HFFc6 (cell line): Measurements from ENCODE around the gene BABAM2. TPM values are rescaled to one million over a fixed set of nuclear protein-coding genes. Genes with fewer than 3 reads are reported as not detected.
"Not testable (repeated sequence)": the region's sequence is repeated elsewhere in the genome, so short reads cannot be mapped to it uniquely, and the experiment has no call there.

ENCODE experiments used
- DNase-seq: peaks from one replicate; pipeline ENCODE4 v3.0.0-alpha.2; 2018
- H3K27ac Mint-ChIP-seq: 2 replicates; pipeline ENCODE4 v1.8.0; 2020; ENCODE audit warnings: mild to moderate bottlenecking, mixed read lengths
- H3K27me3 Mint-ChIP-seq: 2 replicates; pipeline ENCODE4 v1.8.0; 2021; ENCODE audit warnings: mild to moderate bottlenecking, moderate library complexity, mixed read lengths; ENCODE audit not compliant: insufficient read depth
- H3K36me3 Mint-ChIP-seq: 2 replicates; pipeline ENCODE4 v1.8.0; 2021; ENCODE audit warnings: low read depth, mixed read lengths
- H3K4me1 Mint-ChIP-seq: 2 replicates; pipeline ENCODE4 v1.8.0; 2020; ENCODE audit warnings: low read depth, mixed read lengths
- H3K4me3 Mint-ChIP-seq: 2 replicates; pipeline ENCODE4 v1.8.0; 2020; ENCODE audit warnings: mild to moderate bottlenecking, moderate library complexity, mixed read lengths
- H3K9me3 Mint-ChIP-seq: 2 replicates; pipeline ENCODE4 v1.8.0; 2020; ENCODE audit warnings: mild to moderate bottlenecking, mixed read lengths
- total RNA-seq, 6 experiments: library from RNA; stranded (reverse); fragmentation: NEBNext Ultra II Directional; extraction: Animal tissue kit (Norgen Biotek cat#: 25700); gene quantifications; 2 replicates in 1 of 6; 3 replicates in 5 of 6; pipeline ENCODE4 v1.2.3, GENCODE V29; 2021
- TF ChIP-seq, protein P1 (sequence below): fragments of 200-600 bp; sonication (generic); IDR thresholded peaks from 2 replicates; pipeline ENCODE4 v1.5.0; 2021; ENCODE audit warnings: antibody characterized with exemption, mild to moderate bottlenecking

BABAM2 gene
- total RNA-seq, 6 experiments from 2014 or later = 30.8 to 46.6 (median 41.2) TPM

GRCh38 chr2:28326469-28326805, 435.9 kb downstream of the BABAM2 start:
- TF ChIP-seq, protein P1, sequence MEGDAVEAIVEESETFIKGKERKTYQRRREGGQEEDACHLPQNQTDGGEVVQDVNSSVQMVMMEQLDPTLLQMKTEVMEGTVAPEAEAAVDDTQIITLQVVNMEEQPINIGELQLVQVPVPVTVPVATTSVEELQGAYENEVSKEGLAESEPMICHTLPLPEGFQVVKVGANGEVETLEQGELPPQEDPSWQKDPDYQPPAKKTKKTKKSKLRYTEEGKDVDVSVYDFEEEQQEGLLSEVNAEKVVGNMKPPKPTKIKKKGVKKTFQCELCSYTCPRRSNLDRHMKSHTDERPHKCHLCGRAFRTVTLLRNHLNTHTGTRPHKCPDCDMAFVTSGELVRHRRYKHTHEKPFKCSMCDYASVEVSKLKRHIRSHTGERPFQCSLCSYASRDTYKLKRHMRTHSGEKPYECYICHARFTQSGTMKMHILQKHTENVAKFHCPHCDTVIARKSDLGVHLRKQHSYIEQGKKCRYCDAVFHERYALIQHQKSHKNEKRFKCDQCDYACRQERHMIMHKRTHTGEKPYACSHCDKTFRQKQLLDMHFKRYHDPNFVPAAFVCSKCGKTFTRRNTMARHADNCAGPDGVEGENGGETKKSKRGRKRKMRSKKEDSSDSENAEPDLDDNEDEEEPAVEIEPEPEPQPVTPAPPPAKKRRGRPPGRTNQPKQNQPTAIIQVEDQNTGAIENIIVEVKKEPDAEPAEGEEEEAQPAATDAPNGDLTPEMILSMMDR = no peak
- no peak for DNase-seq
- Mint-ChIP-seq H3K4me1 (peaks cover 29% of the 10 kb centered on the region), H3K4me3 (no peak overlapping the region), H3K9me3 (no peaks in the 10 kb centered on the region), H3K27me3 (no peaks in the 10 kb centered on the region; the same call in 1 of the 2 replicates), H3K36me3 (peaks cover 12% of the 10 kb centered on the region; the same call in 1 of the 2 replicates), H3K27ac (no peak overlapping the region)

DNA sequence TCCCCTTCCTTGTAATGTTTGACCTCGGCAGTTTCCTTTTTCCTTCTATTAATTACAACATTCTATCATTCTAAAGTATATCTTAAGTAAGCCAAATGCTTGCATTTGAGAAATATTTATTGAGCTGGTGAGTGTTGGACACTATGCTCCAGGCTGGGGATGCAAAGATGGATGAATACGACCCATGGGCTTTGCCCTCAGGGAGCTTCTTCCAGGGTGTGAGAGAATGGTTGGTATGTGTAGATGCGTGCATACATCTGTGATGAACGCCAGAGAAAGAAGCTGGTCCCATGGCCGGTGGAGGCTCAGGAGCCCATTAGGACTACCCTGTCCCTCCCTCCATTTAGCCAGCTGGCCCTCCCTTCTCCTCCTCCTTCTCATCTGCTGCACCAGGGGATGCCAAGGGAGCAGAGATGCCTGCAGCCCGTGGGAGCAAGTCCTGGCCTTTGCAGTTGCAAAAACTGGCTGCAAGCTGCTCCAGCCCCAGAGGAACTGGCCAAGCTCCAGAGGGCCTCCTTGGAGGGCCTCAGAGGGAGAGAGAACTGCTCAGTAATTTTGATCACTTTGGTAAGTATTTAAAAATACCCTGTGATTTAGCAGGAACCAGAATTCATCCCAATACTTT, 436.5 kb downstream of the BABAM2 start:
- H3K36me3 Mint-ChIP-seq = peaks cover 17% of the 10 kb centered on the region; the same call in 1 of the 2 replicates
- H3K27ac Mint-ChIP-seq = no peak overlapping the region
- H3K27me3 Mint-ChIP-seq = no peaks in the 10 kb centered on the region; the same call in 1 of the 2 replicates
- peaks cover 29% of the 10 kb centered on the region for H3K4me1 Mint-ChIP-seq
- H3K9me3 Mint-ChIP-seq = no peaks in the 10 kb centered on the region
- H3K4me3 Mint-ChIP-seq = no peak overlapping the region
- no peak for DNase-seq
- TF ChIP-seq, protein P1 = no peak

- H3K27me3 Mint-ChIP-seq = no peaks in the 10 kb centered on the region; the same call in 1 of the 2 replicates
- no peak overlapping the region for H3K27ac Mint-ChIP-seq
- H3K4me1 Mint-ChIP-seq = peaks cover 29% of the 10 kb centered on the region
Observed at GRCh38 chr2:28327581-28327955, 437.0 kb downstream of the BABAM2 start.

DNA sequence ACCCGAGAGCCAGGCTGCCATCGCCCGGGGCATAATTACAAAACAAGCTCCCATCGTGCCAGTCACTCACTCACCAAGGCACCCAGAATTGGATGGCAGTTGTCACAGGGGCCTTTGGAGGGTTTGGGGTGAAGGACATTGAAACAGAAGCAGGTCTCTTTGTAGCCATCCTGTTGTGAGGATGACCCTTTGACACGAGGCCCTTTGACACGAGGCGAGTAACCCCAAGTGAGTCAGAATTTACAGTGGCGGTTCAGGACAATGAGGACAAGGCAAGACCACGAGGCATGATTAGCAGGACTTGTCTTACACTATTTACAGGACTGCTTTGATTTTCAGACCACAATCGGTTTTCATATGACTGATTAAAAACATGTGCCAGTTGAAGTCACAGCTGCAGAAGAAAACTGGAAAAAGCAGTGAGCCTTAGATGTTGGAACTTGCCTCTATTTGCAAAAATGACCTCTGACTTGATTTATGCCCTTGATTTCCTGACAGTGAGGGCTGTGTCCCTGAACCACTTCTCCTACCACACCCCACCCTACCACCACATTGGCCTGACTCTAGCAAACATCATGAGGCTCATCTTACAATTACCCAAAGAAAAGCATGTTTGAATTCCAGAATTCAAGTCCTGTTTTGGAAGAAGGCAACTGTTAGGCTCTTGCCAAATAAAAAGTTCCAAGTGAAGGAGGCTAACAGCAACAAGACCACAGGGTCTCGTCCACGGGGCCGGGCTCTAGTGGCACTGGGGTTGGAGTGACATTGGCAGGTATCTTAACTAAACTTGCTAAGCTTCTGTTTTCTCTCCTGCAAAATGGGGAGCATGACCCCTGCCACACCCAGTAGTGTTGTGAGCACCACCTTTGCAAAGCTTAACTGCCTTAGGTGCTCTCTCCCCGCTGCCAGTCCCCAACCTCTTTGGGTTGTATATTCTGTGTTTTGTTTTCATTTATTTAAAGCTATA, 437.7 kb downstream of the BABAM2 start:
- Mint-ChIP-seq H3K4me3 (no peak overlapping the region), H3K27me3 (no peaks in the 10 kb centered on the region; the same call in 1 of the 2 replicates), H3K27ac (no peak overlapping the region; the same call in 1 of the 2 replicates), H3K9me3 (no peaks in the 10 kb centered on the region), H3K4me1 (peaks cover 28% of the 10 kb centered on the region), H3K36me3 (peaks cover 17% of the 10 kb centered on the region; the same call in 1 of the 2 replicates)
- peak; percentile 22 for DNase-seq
- TF ChIP-seq, protein P1 = no peak

More at GRCh38 chr2:28327581-28327955, 437.0 kb downstream of the BABAM2 start:
- Mint-ChIP-seq H3K4me3 (no peak overlapping the region), H3K9me3 (no peaks in the 10 kb centered on the region), H3K36me3 (peaks cover 17% of the 10 kb centered on the region; the same call in 1 of the 2 replicates)
- DNase-seq = no peak
- TF ChIP-seq, protein P1 = no peak

GRCh38 chr2:28329184-28329583, 438.7 kb downstream of the BABAM2 start:
- TF ChIP-seq, protein P1 = no peak
- no peak for DNase-seq
- H3K36me3 Mint-ChIP-seq = peaks cover 17% of the 10 kb centered on the region; the same call in 1 of the 2 replicates
- peaks cover 35% of the 10 kb centered on the region for H3K4me1 Mint-ChIP-seq
- no peak overlapping the region for H3K27ac Mint-ChIP-seq
- no peak overlapping the region for H3K4me3 Mint-ChIP-seq
- H3K9me3 Mint-ChIP-seq = no peaks in the 10 kb centered on the region
- no peaks in the 10 kb centered on the region; the same call in 1 of the 2 replicates for H3K27me3 Mint-ChIP-seq

DNA sequence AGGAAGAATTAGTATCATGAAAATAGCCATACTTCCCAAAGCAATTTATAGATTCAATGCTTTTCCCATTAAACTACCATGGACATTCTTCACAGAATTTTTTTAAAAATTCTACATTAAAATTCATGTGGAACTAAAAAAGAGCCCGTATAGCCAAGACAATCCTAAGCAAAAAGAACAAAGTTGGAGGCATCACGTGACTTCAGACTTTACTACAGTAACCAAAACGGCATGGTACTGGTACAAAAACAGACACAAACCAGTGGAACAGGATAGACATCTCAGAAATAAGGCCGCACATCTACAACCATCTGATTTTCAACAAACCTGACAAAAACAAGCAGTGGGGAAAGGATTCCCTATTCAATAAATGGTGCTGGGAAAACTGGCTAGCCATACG, 440.2 kb downstream of the BABAM2 start:
- Mint-ChIP-seq H3K36me3 (peaks cover 17% of the 10 kb centered on the region; the same call in 1 of the 2 replicates), H3K4me1 (peaks cover 35% of the 10 kb centered on the region)
- not testable (repeated sequence) for H3K9me3 Mint-ChIP-seq, H3K4me3 Mint-ChIP-seq, H3K27me3 Mint-ChIP-seq, DNase-seq, H3K27ac Mint-ChIP-seq

GRCh38 chr2:28331797-28332196, 441.3 kb downstream of the BABAM2 start:
- peaks cover 17% of the 10 kb centered on the region; the same call in 1 of the 2 replicates for H3K36me3 Mint-ChIP-seq
- H3K9me3 Mint-ChIP-seq, H3K4me3 Mint-ChIP-seq, H3K27ac Mint-ChIP-seq, H3K27me3 Mint-ChIP-seq, DNase-seq: not testable (repeated sequence)
- H3K4me1 Mint-ChIP-seq = peaks cover 30% of the 10 kb centered on the region
